SHP77 (cell line): ENCODE data around the gene CISD1.
A peak's percentile ranks its signal among the peaks of the same experiment; 100 is the strongest.

ENCODE experiments used
- DNase-seq, 2 experiments: peaks; one replicate each; lab custom pipeline; 2025; lab: John Stamatoyannopoulos, UW

Gene CISD1

DNA sequence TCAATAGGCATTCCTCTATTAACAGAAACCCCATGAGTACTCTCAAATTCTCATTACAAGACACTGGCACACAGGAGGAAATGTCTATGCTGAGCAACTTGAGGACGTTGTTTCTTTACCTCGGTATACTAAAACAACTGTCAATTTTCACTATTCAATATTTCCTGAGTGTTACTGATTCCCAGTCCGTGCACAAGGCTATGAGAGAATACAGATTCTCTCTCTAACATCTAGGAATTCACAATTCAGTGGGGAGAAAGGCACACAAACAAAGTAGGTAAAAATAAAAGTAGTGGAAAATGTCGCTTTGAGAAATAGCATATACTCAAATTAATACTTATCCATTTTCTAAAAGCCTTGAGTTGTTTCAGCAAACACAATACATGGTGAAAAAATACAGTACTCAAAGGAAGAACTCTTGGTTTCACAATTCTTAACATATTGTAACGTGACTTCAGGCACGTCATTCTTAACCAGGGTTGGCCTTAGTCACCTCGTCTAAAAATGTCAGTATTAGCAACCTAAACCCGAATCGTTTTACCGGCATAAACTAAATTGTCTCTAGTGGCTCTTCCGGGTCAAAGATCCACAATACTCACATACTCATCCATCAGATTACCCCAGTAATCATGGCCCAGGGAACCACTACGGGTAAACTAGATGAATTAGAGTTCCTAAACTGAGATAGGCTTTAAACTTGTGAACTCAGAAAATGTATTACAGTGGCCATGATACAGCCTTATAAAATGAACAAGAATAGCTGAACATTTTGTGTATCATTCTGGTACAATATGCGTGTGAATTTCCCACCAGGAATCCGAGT lies 2.7 kb upstream of the CISD1 start:
- no peak for DNase-seq

GRCh38 chr10:58266826-58267712 lies 1.9 kb upstream of the CISD1 start:
- no peak for DNase-seq

GRCh38 chr10:58267713-58268453 lies 1.1 kb upstream of the CISD1 start, which contains the start of gene IPMK:
Gene IPMK, minus strand, starts transcription at chr10:58267894. Its CDS starts 283 bp downstream, at chr10:58267611.
- DNase-seq = peak; percentile 19 to 59

DNA sequence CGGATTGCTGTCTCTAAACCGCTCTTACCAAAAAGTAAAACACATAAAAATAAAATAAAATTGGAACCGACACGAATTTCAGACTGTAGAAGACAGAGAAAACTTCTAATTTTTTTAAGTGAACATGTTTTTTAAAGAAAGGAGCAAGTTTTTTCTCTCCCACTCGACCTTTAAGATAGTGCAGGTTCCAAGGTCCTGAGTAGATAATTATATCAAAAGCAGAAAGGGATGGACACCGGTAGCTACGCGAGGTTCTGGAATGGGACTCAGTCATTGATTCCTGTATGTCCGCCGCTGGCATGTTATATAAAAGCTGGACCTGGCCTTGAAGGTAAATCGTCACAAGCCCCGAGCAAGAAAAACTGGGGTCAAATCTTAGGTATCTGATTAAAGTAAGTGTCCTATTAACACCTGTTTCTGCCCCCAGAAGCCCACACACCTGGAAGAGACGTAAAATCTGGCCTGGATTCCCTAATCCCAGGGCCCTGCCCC lies 462 bp upstream of the CISD1 start:
- peak in 1 of 2 experiments; percentile 45 for DNase-seq

DNA sequence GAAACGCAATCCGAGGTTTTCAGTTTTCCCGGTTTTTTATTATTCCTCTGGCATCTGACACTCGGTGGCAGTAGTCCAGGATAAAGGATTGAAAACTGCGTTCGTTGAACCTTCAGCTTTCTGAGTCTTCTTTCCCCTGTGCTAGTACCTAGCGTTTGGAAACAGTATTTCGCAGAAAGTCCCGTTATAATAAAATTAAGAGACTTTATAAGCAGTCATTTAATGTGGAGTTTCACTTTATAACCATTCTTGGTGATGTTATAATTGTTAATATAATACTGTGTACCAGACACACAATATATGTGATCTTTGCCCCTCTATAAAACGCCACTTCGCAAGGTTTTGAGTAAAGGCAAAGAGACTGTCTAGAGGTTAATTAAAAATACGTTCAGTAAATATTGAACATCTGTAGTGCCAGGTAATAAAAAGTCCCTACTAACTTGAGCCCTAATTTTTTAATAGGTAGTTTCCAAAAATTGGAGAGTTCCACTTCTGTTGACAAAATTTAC lies 874 bp downstream of the CISD1 start:
- no peak for DNase-seq

- no peak for DNase-seq
Observed at GRCh38 chr10:58275261-58275660, 6.3 kb downstream of the CISD1 start.

GRCh38 chr10:58275908-58276307 lies 6.9 kb downstream of the CISD1 start:
- DNase-seq = no peak

DNA sequence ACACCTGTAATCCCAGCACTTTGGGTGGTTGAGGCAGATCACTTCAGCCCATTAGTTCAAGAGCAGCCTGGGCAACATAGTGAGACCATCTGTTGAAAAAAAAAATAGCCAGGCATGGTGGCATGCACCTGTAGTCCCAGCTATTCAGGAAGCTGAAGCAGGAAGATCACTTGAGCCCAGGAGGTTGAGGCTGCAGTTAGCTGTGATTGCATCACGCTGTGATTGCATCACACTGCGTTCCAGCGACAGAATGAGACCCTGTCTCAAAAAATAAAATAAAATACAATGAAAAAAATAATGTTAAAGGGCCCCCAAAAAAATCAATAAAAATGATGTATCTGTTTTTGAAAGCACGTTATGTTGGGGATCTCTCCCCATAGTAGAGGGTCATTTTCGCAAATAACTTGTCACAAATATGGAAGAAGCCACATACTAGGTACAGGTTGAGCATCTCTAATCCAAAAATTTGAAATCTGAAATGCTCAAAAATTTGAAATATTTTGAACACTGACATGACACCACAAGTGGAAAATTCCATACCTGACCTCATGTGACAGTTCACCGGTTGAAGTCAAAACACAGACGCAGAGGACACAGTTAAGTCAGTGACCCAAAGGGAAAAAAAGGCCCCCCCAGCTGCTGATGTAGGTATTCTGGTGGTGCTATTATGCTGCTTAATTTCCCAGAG lies 9.5 kb downstream of the CISD1 start:
- DNase-seq = no peak

DNA sequence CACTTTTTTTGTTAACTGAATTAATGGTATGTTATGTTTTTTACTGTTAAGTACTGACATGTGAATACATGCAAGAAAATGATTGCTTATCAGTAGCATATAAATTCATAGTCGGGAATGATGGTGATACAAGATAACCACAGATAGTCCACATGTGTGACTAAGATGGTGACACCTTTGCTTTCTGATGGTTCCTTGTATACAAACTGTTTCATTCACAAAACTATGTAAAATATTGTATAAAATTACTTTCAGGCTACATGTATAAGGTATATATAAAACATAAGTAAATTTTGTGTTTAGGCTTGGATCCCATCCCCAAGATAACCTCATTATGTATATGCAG lies 10.0 kb downstream of the CISD1 start:
- DNase-seq = no peak

GRCh38 chr10:58280477-58280876 lies 11.5 kb downstream of the CISD1 start:
- DNase-seq = no peak

GRCh38 chr10:58281092-58281752 lies 12.3 kb downstream of the CISD1 start:
- no peak for DNase-seq

DNA sequence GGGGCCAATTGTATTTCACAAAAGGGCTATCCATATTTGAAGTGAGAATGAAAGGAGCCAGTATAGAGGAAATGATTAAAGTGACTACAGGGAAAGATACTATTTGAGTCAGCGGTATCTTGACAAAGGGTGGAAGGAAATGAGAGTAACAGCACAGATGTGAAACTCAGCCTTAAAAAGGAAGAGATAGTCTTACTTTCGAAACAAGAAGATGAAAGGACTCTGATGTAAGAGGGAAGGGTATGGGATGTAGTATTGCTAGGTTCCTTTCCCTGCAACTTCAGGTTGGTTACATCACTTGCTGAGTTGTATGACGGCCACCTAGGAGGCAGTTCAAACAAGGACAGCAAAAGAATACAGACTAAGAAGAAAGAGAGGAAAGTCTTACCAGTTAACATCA lies 13.7 kb downstream of the CISD1 start:
- DNase-seq = no peak

DNA sequence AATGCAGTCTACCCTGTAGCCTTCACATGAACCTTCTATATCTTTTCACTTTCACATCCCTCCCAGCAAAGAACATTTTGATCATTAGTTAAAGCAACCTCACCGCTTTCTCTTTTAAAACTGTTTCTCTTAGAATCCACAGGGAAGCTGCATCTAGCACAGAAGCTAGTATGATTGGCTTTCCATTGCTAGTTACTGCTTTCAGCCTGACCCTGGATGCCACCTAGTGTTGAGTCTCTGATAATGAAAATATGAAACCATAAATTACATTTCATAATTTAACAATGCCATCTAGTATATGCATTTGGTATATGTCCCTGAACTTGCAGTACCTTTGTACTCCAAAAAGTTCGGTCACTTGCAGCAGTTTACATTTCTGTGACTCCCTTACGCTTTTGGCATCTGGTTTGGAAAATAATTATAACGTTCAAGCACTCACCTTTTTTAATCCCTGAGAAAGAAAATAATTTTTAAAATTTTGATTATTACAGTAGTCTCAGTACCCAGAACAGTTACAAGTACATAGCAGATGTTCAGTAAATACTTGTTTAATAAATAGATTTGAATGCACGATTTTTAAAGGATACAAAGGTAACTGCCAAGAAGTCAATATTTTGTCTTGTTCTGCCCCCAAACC lies 22.7 kb downstream of the CISD1 start:
- peak in 1 of 2 experiments; percentile 14 for DNase-seq

GRCh38 chr10:58293989-58294388 lies 25.0 kb downstream of the CISD1 start:
- DNase-seq = no peak

DNA sequence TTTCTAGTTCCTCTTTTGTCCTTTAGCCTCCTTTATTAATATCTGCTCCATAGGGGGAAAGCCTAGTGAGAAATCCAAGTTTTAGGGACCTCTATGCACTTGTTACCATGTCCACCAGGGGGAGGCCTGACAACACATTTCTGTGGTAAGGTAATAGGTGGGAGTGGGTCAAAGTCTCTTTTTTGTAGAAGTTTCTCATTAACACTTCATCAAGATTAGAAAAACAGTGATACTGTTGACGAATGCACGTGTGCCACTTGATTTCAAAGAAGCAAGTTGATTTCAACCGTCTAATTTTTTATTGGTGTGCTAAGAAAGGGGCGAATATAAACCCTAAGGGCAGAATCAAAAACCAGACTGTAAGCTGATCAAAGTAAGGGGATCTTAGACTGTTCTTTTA lies 30.6 kb downstream of the CISD1 start:
- peak in 1 of 2 experiments; percentile 13 for DNase-seq

DNA sequence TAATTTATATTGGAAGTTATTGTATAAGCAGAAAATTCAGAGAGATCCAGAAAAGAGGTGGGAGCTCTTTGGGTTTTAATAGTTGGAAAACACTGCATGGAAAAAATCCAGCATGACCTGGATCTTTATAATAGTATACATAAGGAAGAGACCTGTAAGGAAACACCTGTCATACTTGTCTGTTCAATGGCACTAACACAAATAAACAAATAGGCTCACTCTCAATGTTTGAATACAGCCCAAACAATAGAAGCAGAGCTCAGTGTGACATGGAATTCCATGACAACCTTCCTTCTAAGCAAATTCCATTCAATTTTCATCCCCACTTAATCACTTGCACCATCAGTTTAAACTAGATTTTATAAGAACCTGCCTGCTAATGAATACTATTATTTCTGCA lies 31.7 kb downstream of the CISD1 start:
- DNase-seq = no peak

- DNase-seq = no peak
Observed at GRCh38 chr10:58302254-58302653, 33.3 kb downstream of the CISD1 start.

- DNase-seq = no peak
Observed at GRCh38 chr10:58304099-58304633, 35.2 kb downstream of the CISD1 start.

DNA sequence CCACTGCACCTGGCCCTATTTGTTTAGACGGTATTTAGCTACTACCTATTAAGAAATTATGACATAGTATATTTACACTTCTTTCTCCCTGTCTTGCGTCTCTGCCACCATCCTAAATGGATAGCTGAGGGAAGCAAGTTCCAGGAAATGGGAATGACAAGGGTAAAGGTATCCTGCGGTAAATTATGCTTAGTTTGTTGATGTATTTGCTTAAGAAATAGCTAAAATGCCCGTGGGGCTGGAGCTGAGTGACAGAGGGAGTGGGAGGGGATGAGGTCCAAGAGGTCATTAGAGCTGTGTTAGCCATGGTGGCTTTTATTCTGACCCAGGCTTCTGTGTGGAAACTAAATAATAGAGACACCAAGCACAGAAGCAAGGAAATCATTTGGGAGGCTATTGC lies 36.9 kb downstream of the CISD1 start:
- no peak for DNase-seq

- no peak for DNase-seq
Observed at GRCh38 chr10:58307676-58308075, 38.7 kb downstream of the CISD1 start.
